ENCODE measurements around the gene TTC12.

TTC12 gene

GRCh38 chr11:113377681-113378412 is 63.5 kb downstream of the TTC12 start:
- no peak for DNase-seq

GRCh38 chr11:113378692-113379091 is 64.3 kb downstream of the TTC12 start:
- DNase-seq, result no peak

GRCh38 chr11:113382121-113382520 is 67.7 kb downstream of the TTC12 start:
- DNase-seq, result no peak

GRCh38 chr11:113384551-113384950 is 70.2 kb downstream of the TTC12 start:
- DNase-seq, result no peak

GRCh38 chr11:113385749-113386148 is 71.4 kb downstream of the TTC12 start:
- DNase-seq, result no peak

GRCh38 chr11:113386866-113387265 is 72.5 kb downstream of the TTC12 start:
- DNase-seq, result no peak

- no peak for DNase-seq
Observed at GRCh38 chr11:113387605-113388211, 73.3 kb downstream of the TTC12 start, which contains the start of gene ANKK1. ANKK1 (plus strand) TSS chr11:113387779; CDS start chr11:113387885, 106 bp downstream.

GRCh38 chr11:113389272-113389671 is 74.9 kb downstream of the TTC12 start:
- DNase-seq, result no peak

GRCh38 chr11:113392236-113392921 is 78.0 kb downstream of the TTC12 start:
- DNase-seq, result no peak

GRCh38 chr11:113393501-113393985 is 79.2 kb downstream of the TTC12 start:
- no peak for DNase-seq

GRCh38 chr11:113394919-113395318 is 80.5 kb downstream of the TTC12 start:
- no peak for DNase-seq

GRCh38 chr11:113395782-113396336 is 81.5 kb downstream of the TTC12 start:
- DNase-seq, result no peak

GRCh38 chr11:113396690-113397089 is 82.3 kb downstream of the TTC12 start:
- DNase-seq, result no peak

- DNase-seq, result no peak
Observed at GRCh38 chr11:113397212-113397611, 82.8 kb downstream of the TTC12 start.

- DNase-seq, result no peak
Observed at GRCh38 chr11:113397821-113398220, 83.4 kb downstream of the TTC12 start.

- no peak for DNase-seq
Observed at GRCh38 chr11:113398669-113399430, 84.5 kb downstream of the TTC12 start.

- no peak for DNase-seq
Observed at GRCh38 chr11:113400631-113401230, 86.3 kb downstream of the TTC12 start.

GRCh38 chr11:113401718-113402117 is 87.3 kb downstream of the TTC12 start:
- DNase-seq, result no peak

GRCh38 chr11:113404859-113405430 is 90.6 kb downstream of the TTC12 start:
- no peak for DNase-seq

- no peak for DNase-seq
Observed at GRCh38 chr11:113405724-113406478, 91.5 kb downstream of the TTC12 start.

GRCh38 chr11:113407163-113407562 is 92.8 kb downstream of the TTC12 start:
- no peak for DNase-seq
